NCI-H2171 (cell line): ENCODE results near the gene ATG2A.

Experiments
- DNase-seq: peaks from one replicate; lab custom pipeline; 2025; lab: John Stamatoyannopoulos, UW

ATG2A gene

GRCh38 chr11:64923944-64924909, 7.2 kb upstream of the ATG2A start, which contains the start of gene PPP2R5B:
Gene PPP2R5B, plus strand, starts transcription at chr11:64924689. Its CDS starts 1,046 bp downstream, at chr11:64925735.
- peak; percentile 70 for DNase-seq

DNA sequence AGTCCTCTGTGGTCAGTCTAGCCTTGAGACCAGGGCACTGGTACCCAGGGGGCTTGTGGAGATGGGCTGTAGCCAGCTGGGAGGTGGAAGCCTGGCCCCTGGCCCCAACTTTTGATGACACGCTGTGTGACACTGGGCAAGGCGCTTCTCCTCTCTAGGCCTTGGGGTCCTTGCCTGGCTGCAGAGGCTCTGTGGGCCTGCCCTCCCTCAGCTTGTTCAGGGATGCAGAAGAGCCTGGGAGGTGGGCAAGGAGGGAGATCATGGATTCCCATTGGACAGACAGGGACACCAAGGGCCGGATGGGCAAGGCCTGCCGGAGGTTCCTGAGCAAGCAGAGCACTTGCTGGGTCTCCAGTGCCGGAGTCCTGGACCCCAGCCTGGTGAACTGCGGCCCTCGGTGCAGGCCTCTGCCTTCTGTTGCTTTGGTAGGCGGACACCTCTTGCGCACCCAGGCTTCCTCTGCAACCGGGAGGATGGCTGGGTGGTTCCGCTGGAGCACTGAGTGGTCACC, 6.2 kb upstream of the ATG2A start:
- no peak for DNase-seq

DNA sequence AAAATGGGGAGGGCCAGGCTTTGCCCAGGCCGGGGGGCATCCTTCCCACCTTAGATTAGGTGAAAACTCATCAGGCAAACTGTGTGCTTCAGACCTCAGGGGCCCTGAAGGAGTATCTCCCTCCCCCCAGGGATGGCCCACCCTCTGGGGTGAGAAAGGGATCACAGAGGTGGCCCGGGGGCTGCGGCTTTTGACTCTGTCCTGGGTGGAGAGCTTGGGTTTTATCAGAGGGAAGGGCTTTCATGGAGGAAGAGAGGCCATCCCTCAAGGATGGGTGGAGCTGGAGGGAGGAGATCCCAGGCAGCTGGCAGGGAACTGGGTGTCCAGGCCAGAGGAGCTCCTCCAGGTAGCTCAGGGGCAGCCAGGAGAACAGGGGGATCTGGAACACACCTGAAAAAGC, 4.4 kb upstream of the ATG2A start:
- DNase-seq, result no peak

DNA sequence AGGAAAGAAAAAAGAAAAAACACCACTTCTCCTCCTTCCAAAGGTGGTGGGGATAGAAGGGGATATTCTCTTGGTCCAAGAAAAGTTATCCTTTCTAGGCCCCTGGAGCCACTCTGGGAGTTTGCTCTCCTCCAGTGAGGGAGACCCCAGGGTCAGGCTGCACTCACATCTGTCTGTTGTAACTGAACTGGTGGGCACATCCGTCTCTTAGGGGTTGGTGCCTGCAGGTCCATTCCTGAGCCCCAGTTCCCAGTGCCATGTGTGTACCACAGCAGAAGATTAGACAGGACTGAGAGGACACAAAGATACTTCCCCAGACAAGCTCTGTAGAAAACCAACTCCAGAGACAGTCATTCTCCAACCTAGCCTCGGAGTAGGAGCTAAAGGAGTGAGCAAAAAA, 3.1 kb upstream of the ATG2A start:
- no peak for DNase-seq

GRCh38 chr11:64919627-64920026, 2.6 kb upstream of the ATG2A start:
- no peak for DNase-seq

DNA sequence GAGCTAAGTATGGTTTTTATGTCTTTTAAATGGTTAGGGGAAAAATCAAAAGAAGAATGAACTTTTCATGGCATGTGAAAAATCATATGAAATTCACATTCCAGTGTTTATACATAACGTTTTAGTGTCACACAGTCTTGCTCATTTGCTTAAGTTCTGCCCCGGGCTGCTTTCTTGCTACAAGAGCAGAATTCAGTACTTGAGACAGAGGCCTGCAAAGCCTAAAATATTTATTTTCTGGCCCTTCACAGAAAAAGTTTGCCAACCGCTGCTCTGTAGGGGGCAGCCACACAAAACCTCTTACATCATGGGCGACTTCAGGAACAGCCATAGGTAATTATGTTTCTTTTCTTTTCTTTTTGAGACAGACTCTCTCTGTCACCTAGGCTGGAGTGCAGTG, 1.0 kb upstream of the ATG2A start:
- DNase-seq, result no peak

DNA sequence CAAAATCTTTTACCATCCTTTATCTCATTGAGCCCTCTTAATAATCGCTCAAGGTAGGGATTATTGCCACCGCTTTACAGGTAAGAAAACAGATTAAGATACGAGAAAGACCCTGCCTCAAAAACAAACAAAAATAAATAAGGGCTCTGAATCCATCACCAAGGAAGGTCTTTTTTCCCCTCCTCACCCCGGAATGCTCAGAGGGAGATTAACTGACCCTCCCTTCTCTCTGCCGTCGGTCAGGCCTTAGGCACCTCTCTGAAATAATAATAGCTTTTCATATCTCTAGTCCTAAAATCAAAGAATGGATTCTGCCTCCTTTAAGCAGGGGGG, 620 bp upstream of the ATG2A start:
- no peak for DNase-seq

GRCh38 chr11:64916040-64916774, 802 bp downstream of the ATG2A start:
- no peak for DNase-seq

- no peak for DNase-seq
These were observed 1.6 kb downstream of the ATG2A start for GRCh38 chr11:64915376-64915887.

DNA sequence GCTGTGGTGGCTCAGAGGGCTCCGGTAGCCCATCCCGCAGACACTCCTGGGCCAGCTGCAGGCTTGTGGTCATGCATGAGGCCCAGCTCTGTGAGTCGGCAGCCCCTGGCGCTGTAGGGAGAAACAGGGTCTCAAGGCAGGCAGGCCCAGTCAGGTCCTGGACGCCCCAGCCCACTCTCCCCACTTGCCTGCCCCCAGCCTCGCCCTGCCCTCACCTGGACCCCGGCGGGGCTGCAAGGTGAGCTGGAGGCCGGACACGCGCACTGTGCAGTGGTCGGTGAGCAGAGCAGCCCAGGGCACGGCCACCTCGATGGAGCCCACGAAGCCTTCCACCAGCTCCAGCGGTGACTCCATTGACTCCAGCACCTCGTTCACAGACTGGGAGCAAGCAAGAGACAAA, 2.9 kb downstream of the ATG2A start:
- DNase-seq, result no peak

DNA sequence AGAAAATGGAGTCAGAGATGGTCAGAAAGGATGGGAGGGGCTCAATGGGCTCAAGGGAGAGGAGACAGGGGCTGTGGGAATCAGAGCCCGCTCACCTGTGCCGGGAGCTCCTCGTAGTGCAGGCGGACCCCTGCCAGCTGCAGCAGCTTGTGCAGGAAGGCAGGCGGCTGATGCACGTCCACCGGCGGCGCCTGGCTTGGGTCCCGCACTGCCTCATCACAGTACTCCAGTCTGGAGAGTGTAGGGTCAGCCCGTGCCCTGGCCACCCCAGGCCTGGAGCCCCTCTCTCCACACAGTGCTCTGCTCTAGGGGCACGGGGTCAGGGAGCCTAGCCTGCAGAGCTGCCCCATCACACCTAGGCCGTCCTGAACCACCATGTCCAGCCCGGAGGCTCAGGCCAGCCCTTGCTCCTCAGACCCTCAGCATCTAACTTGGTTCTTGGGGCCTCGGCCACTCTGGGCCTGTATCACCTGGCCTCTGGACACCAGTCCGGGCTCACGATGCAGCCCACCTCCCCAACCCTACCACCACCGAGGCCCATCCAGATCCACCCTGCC, 3.8 kb downstream of the ATG2A start:
- no peak for DNase-seq

DNA sequence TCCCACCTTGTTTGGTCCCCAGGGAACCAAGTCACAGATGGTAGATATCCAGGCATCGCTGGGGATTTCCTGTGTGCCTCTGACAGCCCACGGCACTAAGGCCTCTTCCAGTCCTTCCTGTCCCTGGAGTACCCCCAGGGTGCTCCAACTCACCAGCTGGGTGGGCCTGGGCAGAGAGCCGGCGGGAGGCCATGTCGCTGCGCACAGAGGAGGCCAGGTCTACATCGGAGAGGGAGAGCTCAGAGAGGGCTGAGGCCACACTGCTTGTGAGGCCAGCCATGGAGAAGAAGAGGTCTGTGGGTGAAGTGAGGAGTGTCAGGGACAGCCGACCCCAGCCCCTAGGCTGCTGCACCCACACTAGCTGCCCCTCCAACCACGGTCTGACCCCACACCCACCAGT, 5.3 kb downstream of the ATG2A start:
- DNase-seq, result no peak

DNA sequence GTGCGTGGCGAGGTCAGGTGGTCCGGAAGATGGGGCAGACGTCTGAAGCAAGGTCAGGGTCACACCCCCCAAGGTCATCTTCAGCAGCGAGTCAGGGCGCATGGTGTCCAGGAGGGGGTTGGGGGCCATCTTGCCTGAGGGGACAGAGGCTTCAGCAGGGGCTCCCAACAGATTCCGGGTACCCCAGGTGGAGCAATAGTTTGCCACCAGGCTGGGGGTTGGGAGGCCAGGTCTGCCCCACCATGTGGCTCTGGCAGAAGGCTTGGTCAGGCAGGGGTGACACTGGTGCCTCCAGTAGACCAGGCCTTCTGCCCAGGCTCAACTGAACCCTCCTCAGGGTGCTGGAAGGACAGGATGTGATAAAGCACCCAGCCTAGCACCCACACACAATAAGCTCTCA, 5.9 kb downstream of the ATG2A start:
- no peak for DNase-seq

DNA sequence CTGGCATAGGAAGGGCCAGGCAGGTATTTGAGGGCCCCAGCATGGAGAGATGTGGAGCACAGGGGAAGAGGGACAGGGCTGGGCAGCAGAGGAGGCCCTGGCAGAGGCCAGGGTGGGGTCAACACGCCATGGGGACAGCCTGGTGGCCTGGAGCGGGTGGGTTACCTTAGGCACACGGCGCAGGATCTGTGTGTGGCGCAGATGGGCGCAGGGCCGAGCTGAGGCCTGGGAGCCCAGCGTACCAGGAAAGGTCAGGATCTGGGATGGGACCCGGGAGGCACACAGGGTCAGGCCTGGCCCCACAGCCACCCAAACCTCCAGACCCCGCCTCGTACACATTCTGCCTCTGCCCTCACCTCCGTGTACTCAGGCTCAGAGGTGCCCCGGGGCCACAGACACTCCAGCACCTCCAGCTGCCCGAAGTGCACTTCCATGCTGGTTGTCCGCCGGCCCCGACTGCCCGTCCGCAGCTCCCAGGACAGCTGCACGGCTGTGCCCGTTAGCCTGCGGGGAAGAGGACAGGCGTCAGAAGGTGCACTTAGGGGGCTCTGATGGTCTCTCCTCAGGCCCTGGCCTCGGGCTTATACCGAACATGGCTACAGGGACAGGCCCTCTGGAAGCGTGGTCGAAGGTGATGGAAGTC, 6.4 kb downstream of the ATG2A start:
- DNase-seq, result no peak

DNA sequence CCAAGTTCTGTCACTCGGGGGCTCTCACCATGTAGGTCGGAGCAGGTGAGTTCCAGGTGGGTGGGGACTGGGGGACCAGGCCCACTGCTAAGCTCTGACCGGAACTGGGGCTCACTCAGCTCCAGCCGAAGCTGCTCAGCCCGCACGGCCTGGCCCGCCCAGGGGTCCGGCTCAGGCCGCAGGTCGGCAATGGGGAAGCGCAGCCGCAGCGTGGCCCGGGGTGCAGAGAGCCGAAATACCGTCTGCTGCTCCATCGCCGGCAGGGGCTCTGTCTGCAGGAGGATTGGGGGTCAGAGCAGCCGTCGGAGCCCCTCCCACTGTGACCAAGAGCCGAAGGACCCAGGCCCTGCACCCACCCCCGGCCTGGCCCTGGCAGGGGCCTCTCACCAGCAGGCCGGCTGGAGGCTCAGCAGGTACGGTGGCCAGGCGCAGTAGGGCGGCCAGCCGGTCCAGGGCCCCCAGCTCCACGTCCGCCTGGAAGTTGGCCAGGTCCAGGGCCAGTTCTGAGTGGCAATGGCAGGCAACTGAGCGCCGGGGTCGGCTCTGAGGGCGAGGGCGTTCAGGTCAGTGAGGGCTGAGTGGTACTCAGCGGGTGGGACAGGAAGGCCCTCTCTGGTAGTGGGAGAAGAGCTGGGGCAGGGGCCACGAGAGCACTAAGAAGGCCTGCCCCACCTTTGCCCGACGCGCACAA, 7.2 kb downstream of the ATG2A start:
- DNase-seq, result no peak

- no peak for DNase-seq
These were observed 8.2 kb downstream of the ATG2A start for GRCh38 chr11:64908766-64909165.

GRCh38 chr11:64906314-64906635, 10.7 kb downstream of the ATG2A start:
- no peak for DNase-seq

DNA sequence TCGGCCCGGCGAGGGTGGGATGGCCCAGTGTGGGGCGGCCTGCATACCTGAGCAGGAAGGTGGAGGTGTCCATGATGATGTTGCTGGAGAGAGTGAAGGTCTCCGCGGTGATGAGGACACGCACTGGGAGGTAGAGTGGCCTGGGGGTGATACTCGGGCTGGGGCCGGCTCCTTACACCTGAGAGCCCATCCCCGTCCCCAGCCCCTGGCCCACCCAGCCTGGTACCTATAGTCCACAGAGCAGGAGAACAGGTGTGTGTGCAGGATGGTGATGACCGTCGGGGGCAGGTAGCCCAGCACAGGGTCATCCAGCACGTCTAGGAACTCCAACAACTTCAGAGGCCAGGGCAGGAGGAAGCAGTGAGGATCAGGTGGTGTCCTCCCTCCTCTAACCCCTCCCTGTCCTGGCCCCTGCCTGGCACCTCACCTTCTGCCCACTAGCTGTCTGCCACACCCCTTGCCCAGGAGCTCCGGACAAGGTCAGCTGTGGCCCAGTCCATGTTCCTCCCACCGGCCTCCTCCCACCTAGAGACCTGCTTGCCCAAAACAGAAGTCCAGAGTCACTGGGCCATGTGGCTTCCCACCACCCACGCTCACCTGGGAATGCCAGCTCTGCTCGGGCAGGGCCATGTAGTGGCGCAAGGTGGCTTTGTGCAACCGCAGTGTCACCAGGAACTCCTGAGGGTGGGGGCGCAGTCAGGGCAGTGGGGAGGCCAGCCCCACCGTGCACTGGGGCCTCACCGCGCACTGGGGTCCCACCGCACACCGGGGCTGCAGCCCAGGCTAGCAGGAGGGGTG, 11.3 kb downstream of the ATG2A start:
- no peak for DNase-seq

DNA sequence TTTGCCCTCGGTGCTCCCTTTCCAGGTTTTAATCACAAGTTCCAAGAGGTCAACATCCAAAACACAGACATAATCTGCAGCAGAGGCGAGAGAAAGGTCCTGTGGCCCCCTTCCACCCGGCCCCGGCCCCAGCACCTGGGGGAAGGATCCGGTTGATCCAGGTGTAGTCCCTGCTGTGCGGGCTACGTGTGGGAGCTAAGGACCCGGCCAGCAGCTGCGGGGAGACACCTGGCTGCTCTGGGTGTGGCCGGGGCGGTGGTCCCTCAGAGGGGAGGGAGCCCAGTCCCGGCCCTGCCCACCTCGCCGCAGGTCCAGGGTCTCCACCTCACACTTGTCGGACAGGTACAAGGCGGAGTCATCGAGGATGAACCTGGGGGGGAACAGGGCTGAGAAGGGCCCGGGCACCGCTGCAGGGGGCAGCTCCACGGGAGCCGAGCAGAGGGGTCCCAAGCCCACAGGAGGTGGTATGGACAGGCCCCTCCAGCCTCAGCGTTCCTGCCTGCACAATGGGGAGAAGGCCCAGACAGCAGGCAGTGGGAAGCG, 13.6 kb downstream of the ATG2A start:
- DNase-seq, result no peak

DNA sequence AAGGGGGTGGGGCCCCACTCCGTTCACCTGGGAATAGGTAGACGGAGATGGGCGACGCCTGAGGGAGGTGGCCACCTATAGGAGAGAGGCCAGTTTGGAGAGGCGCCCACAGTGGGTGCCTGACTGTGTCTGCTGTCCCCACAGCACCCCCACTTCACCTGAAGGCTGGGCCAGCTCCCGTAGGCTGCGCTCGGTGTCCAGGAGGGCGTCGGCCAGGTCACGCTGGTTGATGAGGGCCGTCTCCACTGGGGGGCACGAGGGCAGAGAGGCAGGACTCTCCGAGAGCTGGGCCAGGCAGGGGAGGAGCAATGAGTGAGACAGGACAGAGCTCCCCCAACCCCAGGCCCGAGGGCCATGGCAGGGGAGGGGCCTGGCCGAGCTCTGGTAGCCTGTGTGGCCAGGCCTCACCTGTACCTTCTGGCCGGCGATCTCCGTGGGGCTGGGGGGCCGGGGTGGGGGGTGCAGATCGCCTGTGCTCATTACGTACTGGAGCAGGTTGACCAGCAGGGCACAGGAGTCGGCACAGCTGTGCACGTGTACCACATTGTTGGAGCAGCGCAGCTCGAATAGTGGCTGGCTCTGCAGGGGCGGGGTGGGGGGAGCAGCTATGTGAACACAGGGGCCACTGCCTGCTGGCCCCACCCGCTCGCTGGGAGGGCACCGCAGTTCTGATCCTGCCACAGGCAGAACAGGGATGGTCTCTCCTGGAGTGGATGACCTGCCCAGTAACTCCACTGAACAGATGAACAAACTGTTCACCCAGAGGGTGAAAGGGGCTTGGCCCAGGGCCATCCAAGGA, 14.7 kb downstream of the ATG2A start:
- DNase-seq, result no peak
